IMR-90 (cell line): ENCODE measurements around the gene FKBP1B. TPM values are rescaled to one million over a fixed set of nuclear protein-coding genes. Genes with fewer than 3 reads are reported as not detected.

Source experiments
- ATAC-seq: fragments of 200-7000 bp; cut with Tn5 transposase; 2 replicates; pipeline ENCODE4 v1.9.1; 2020; ENCODE audit warnings: low read depth, mild to moderate bottlenecking, moderate library complexity
- BruUV-seq: library from RNA; stranded (reverse); fragments of 400-500 nt; replicated peaks from 2 replicates; lab custom pipeline; 2021; lab: Mats Ljungman, UMichigan
- CTCF ChIA-PET: fragments of 300-600 bp; formaldehyde crosslinking; extraction: SDS; loops from one replicate; lab custom pipeline; 2021; ENCODE audit warnings: antibody characterized with exemption; lab: Yijun Ruan, JAX
- POLR2A ChIA-PET: fragments of 300-600 bp; sonication (Branson Sonifier 250); formaldehyde crosslinking; loops from one replicate; lab custom pipeline; 2022; ENCODE audit warnings: antibody characterized with exemption; ENCODE audit not compliant: unreplicated experiment; lab: Charles Lee
- DNase-seq: peaks from one replicate; pipeline ENCODE4 v3.0.0; 2013
- H2AFZ ChIP-seq: replicated peaks from 2 replicates; pipeline ENCODE3; 2013; ENCODE audit warnings: low read length, mild to moderate bottlenecking; ENCODE audit not compliant: poor library complexity
- H2AK5ac ChIP-seq: 2 replicates; pipeline ENCODE4 v1.6.1; 2013; ENCODE audit warnings: low read depth, low read length, inconsistent platforms
- H2AK9ac ChIP-seq: replicated peaks from 2 replicates; pipeline ENCODE3; 2013; ENCODE audit warnings: mild to moderate bottlenecking, low read depth, low read length, moderate library complexity; ENCODE audit not compliant: poor library complexity
- H2BK120ac ChIP-seq: 2 replicates; pipeline ENCODE4 v1.6.1; 2013; ENCODE audit warnings: low read depth, low read length, inconsistent platforms
- H2BK15ac ChIP-seq: 3 replicates; pipeline ENCODE4 v1.6.1; 2013; ENCODE audit warnings: low read depth, low read length, inconsistent platforms
- H2BK20ac ChIP-seq: 2 replicates; pipeline ENCODE4 v1.6.1; 2013; ENCODE audit warnings: low read depth, mild to moderate bottlenecking, inconsistent platforms, low read length, moderate library complexity
- H2BK5ac ChIP-seq: 2 replicates; pipeline ENCODE4 v1.6.1; 2013; ENCODE audit warnings: mild to moderate bottlenecking, low read depth, low read length, inconsistent platforms; ENCODE audit not compliant: poor library complexity, severe bottlenecking
- H3K14ac ChIP-seq: replicated peaks from 2 replicates; pipeline ENCODE4 v1.6.1; 2013; ENCODE audit warnings: low read depth, low read length, inconsistent platforms
- H3K18ac ChIP-seq: 2 replicates; pipeline ENCODE4 v1.6.1; 2013; ENCODE audit warnings: low read depth, low read length, control low read depth
- H3K23ac ChIP-seq: 2 replicates; pipeline ENCODE4 v1.6.1; 2013; ENCODE audit warnings: low read depth, low read length, inconsistent platforms
- H3K27ac ChIP-seq: 2 replicates; pipeline ENCODE4 v1.5.1; 2013; ENCODE audit warnings: mild to moderate bottlenecking, control low read depth, low read length; ENCODE audit not compliant: insufficient read depth
- H3K27me3 ChIP-seq: 2 replicates; pipeline ENCODE4 v1.6.1; 2013; ENCODE audit warnings: low read length; ENCODE audit not compliant: control insufficient read depth, insufficient read depth
- H3K36me3 ChIP-seq: 2 replicates; pipeline ENCODE4 v1.6.1; 2013; ENCODE audit warnings: low read length, mixed read lengths; ENCODE audit not compliant: control insufficient read depth, insufficient read depth
- H3K4ac ChIP-seq: 2 replicates; pipeline ENCODE4 v1.6.1; 2013; ENCODE audit warnings: low read depth, low read length, inconsistent platforms
- H3K4me1 ChIP-seq: 2 replicates; pipeline ENCODE4 v1.6.1; 2013; ENCODE audit warnings: low read length, mixed read lengths; ENCODE audit not compliant: control insufficient read depth, insufficient read depth
- H3K4me2 ChIP-seq: 2 replicates; pipeline ENCODE4 v1.6.1; 2013; ENCODE audit warnings: low read depth, mild to moderate bottlenecking, control low read depth, low read length, moderate library complexity
- H3K4me3 ChIP-seq: 2 replicates; pipeline ENCODE4 v1.5.1; 2013; ENCODE audit warnings: low read depth, mild to moderate bottlenecking, control low read depth, low read length, moderate library complexity; ENCODE audit not compliant: insufficient read depth
- H3K56ac ChIP-seq: 2 replicates; pipeline ENCODE4 v1.6.1; 2013; ENCODE audit warnings: low read length, inconsistent platforms; ENCODE audit not compliant: insufficient read depth; ENCODE audit errors: extremely low read depth
- H3K79me1 ChIP-seq, 2 experiments: 2 replicates each; pipeline ENCODE4 v1.6.1; 2013; ENCODE audit warnings: low read length in 2 of 2, inconsistent platforms in 1 of 2, low read depth in 1 of 2
- H3K9ac ChIP-seq: 2 replicates; pipeline ENCODE4 v1.6.1; 2013; ENCODE audit warnings: low read depth, low read length, control low read depth
- H3K9me1 ChIP-seq: 2 replicates; pipeline ENCODE4 v1.6.1; 2013; ENCODE audit warnings: low read length, inconsistent platforms; ENCODE audit not compliant: insufficient read depth
- H3K9me3 ChIP-seq: 2 replicates; pipeline ENCODE4 v1.6.1; 2013; ENCODE audit warnings: low read length; ENCODE audit not compliant: control insufficient read depth, insufficient read depth
- H4K20me1 ChIP-seq: 2 replicates; pipeline ENCODE4 v1.6.1; 2013; ENCODE audit warnings: low read length, inconsistent platforms; ENCODE audit not compliant: insufficient read depth
- H4K5ac ChIP-seq: 2 replicates; pipeline ENCODE4 v1.6.1; 2013; ENCODE audit warnings: mild to moderate bottlenecking, low read depth, low read length, control low read depth
- H4K8ac ChIP-seq, 2 experiments: 2 replicates each; pipeline ENCODE4 v1.6.1; 2013; ENCODE audit warnings: low read depth in 2 of 2, low read length in 2 of 2, control low read depth in 1 of 2, inconsistent platforms in 1 of 2
- H4K91ac ChIP-seq: 2 replicates; pipeline ENCODE4 v1.6.1; 2013; ENCODE audit warnings: low read depth, low read length, inconsistent platforms; ENCODE audit not compliant: insufficient read depth
- CEBPB ChIP-seq: IDR thresholded peaks from 2 replicates; pipeline ENCODE4 v1.6.1; 2012; ENCODE audit warnings: low read depth, low read length, improper control_type of control experiment
- MXI1 ChIP-seq: IDR thresholded peaks from 2 replicates; pipeline ENCODE4 v1.6.1; 2012; ENCODE audit warnings: low read depth, mild to moderate bottlenecking, low read length, moderate library complexity, borderline replicate concordance
- NFE2L2 ChIP-seq: fragments of 150-350 bp; IDR thresholded peaks from 2 replicates; pipeline ENCODE4 v1.6.1; 2016; ENCODE audit warnings: low read depth, mild to moderate bottlenecking, low read length
- POLR2A ChIP-seq: IDR thresholded peaks from 2 replicates; pipeline ENCODE4 v1.6.1; 2012; ENCODE audit warnings: mild to moderate bottlenecking, low read depth, low read length
- RCOR1 ChIP-seq: IDR thresholded peaks from 2 replicates; pipeline ENCODE4 v1.6.1; 2012; ENCODE audit warnings: mild to moderate bottlenecking, low read length, improper control_type of control experiment; ENCODE audit not compliant: insufficient replicate concordance
- WGBS, 2 experiments: methylation state at CpG; one replicate each; pipeline versions ENCODE4 v1.1.5 to v1.1.7; 2013; ENCODE audit warnings: missing lambda C conversion rate in 2 of 2; ENCODE audit not compliant: insufficient read length in 1 of 2; ENCODE audit errors: extremely low coverage in 2 of 2; 5-methylcytosine and 5-hydroxymethylcytosine counted together
- dilution Hi-C: fragments of 300-500 bp; cut with HindIII; formaldehyde crosslinking; loops from one replicate; pipeline ENCODE4 v1.14.3; 2018; ENCODE audit warnings: low sequenced_read_pairs; ENCODE audit not compliant: unreplicated experiment
- in situ Hi-C: fragments of 300-500 bp; cut with MboI; formaldehyde crosslinking; loops from 3 replicates; pipeline ENCODE4 v1.14.3; 2019; ENCODE audit warnings: low sequenced_read_pairs, inconsistent platforms, mixed read lengths
- intact Hi-C: fragments of 100-400 bp; cut with micrococcal nuclease; formaldehyde crosslinking; loops from 2 replicates; pipeline ENCODE4 v1.10.0; 2022
- polyA plus RNA-seq, 3 experiments: library from polyadenylated mRNA; depleted of rRNA; stranded (reverse); fragments of >200 nt; gene quantifications; 2 replicates each; pipeline ENCODE4 v1.2.3, GENCODE V29; 2012; ENCODE audit warnings: low replicate concordance in 1 of 3
- total RNA-seq: library from RNA; depleted of rRNA; stranded (reverse); fragments of >200 nt; gene quantifications from 2 replicates; pipeline ENCODE4 v1.2.3, GENCODE V29; 2012
- TF ChIP-seq, protein P1 (sequence below): fragments of 150-350 bp; IDR thresholded peaks from 2 replicates; pipeline ENCODE4 v1.6.1; 2017; ENCODE audit warnings: mild to moderate bottlenecking, antibody characterized with exemption, low read length, low read depth
- TF ChIP-seq, protein P2 (sequence below): fragments of 150-350 bp; IDR thresholded peaks from 2 replicates; pipeline ENCODE4 v1.6.1; 2016; ENCODE audit warnings: low read depth, mild to moderate bottlenecking, low read length, moderate library complexity, borderline replicate concordance
- TF ChIP-seq, protein P3 (sequence below): conservative IDR thresholded peaks from 2 replicates; pipeline ENCODE4 v1.5.1; 2012; ENCODE audit warnings: mild to moderate bottlenecking, low read depth, low read length, improper control_type of control experiment

Gene FKBP1B
- total and polyA plus RNA-seq, 2 of the 4 experiments (the other 2 are of a cell fraction) = 10.2 to 15.1 TPM

DNA sequence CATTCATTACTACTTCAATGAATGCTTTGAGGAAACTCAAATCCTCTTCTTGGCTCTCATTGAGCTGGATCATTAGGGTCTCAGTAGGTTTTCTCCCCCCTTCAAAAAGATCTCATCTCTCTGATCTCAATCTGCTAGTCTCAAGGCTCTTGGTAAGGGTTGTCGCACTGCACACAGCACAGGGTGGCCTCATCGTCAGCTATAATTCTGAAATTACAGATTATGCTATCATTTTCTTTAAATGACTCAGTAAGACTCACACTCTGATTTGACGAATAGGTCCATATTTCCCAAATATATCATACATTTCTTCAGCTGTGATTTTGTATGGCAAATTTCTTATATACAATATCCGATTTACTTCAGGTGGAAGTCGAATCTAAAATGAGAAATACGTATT, 24.3 kb downstream of the FKBP1B start:
- Histone ChIP-seq H3K56ac (no peak overlapping the region), H2BK5ac (no peak overlapping the region), H2AK5ac (no peak overlapping the region), H3K14ac (no peak overlapping the region), H4K20me1 (no peaks in the 10 kb centered on the region; the same call in 1 of the 2 replicates), H3K79me1 (peaks cover 27 to 48% of the 10 kb centered on the region in 2 experiments), H2BK20ac (no peak overlapping the region), H3K9me1 (peaks cover 6% of the 10 kb centered on the region; the same call in 1 of the 2 replicates), H3K18ac (no peak overlapping the region), H2AK9ac (no peak overlapping the region), H4K5ac (no peak overlapping the region), H3K4me3 (no peak overlapping the region), H3K9me3 (no peaks in the 10 kb centered on the region), H3K27me3 (no peaks in the 10 kb centered on the region), H4K8ac (no peak overlapping the region), H2BK15ac (no peak overlapping the region), H3K4ac (no peak overlapping the region), H2AFZ (no peak overlapping the region), H3K9ac (no peak overlapping the region), H3K4me1 (peaks cover 3% of the 10 kb centered on the region; the same call in 1 of the 2 replicates), H3K4me2 (no peak overlapping the region), H3K27ac (no peak overlapping the region), H3K23ac (no peak overlapping the region), H2BK120ac (no peak overlapping the region), H4K91ac (no peak overlapping the region), H3K36me3 (peaks cover 13% of the 10 kb centered on the region)
- no peak for ATAC-seq
- WGBS, 2 experiments = no CpG with 5 or more reads among the region's 6 CpGs
- DNase-seq = no peak
- BruUV-seq = no TSS peak
- TF ChIP-seq MXI1 = no peak
- TF ChIP-seq, protein P1, sequence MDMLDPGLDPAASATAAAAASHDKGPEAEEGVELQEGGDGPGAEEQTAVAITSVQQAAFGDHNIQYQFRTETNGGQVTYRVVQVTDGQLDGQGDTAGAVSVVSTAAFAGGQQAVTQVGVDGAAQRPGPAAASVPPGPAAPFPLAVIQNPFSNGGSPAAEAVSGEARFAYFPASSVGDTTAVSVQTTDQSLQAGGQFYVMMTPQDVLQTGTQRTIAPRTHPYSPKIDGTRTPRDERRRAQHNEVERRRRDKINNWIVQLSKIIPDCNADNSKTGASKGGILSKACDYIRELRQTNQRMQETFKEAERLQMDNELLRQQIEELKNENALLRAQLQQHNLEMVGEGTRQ = no peak
- no peak for TF ChIP-seq POLR2A
- TF ChIP-seq, protein P2, sequence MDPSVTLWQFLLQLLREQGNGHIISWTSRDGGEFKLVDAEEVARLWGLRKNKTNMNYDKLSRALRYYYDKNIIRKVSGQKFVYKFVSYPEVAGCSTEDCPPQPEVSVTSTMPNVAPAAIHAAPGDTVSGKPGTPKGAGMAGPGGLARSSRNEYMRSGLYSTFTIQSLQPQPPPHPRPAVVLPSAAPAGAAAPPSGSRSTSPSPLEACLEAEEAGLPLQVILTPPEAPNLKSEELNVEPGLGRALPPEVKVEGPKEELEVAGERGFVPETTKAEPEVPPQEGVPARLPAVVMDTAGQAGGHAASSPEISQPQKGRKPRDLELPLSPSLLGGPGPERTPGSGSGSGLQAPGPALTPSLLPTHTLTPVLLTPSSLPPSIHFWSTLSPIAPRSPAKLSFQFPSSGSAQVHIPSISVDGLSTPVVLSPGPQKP = no peak
- TF ChIP-seq CEBPB = no peak
- TF ChIP-seq NFE2L2 = no peak
- TF ChIP-seq, protein P3, sequence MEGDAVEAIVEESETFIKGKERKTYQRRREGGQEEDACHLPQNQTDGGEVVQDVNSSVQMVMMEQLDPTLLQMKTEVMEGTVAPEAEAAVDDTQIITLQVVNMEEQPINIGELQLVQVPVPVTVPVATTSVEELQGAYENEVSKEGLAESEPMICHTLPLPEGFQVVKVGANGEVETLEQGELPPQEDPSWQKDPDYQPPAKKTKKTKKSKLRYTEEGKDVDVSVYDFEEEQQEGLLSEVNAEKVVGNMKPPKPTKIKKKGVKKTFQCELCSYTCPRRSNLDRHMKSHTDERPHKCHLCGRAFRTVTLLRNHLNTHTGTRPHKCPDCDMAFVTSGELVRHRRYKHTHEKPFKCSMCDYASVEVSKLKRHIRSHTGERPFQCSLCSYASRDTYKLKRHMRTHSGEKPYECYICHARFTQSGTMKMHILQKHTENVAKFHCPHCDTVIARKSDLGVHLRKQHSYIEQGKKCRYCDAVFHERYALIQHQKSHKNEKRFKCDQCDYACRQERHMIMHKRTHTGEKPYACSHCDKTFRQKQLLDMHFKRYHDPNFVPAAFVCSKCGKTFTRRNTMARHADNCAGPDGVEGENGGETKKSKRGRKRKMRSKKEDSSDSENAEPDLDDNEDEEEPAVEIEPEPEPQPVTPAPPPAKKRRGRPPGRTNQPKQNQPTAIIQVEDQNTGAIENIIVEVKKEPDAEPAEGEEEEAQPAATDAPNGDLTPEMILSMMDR = no peak
- TF ChIP-seq RCOR1 = no peak
- ChIA-PET POLR2A (no interaction called here), CTCF (interaction anchor here (0.6 kb wide), 1 partner anchor 147 kb away, joined by 3 read pairs; the partner anchor contains the start of gene ATAD2B)
- dilution Hi-C loops = no loop called here
- in situ Hi-C loops = loop anchor here (10.0 kb wide), 1 partner anchor 249 kb away; no protein-coding TSS in a partner anchor
- intact Hi-C loops = no loop called here
